Parathyroid adenoma (tissue), 2 donors: Measurements from ENCODE around the gene TERC.

ENCODE experiments used
- H2AFZ ChIP-seq: fragments of 300-600 bp; sonication (generic); one replicate; pipeline ENCODE4 v1.7.0; 2017; ENCODE audit warnings: antibody characterized with exemption, mild to moderate bottlenecking
- H3K27ac ChIP-seq: fragments of 300-600 bp; sonication (generic); one replicate; pipeline ENCODE4 v1.7.0; 2017
- H3K27me3 ChIP-seq: fragments of 300-600 bp; sonication (generic); one replicate; pipeline ENCODE4 v1.7.0; 2017; ENCODE audit warnings: low read length; ENCODE audit not compliant: control insufficient read depth, insufficient read depth
- H3K36me3 ChIP-seq: fragments of 300-600 bp; sonication (generic); one replicate; pipeline ENCODE4 v1.7.0; 2017; ENCODE audit warnings: low read length; ENCODE audit not compliant: control insufficient read depth, insufficient read depth
- H3K4me1 ChIP-seq: fragments of 300-600 bp; sonication (generic); one replicate; pipeline ENCODE4 v1.7.0; 2017; ENCODE audit warnings: control low read depth
- H3K4me2 ChIP-seq: fragments of 300-600 bp; sonication (generic); one replicate; pipeline ENCODE4 v1.7.0; 2017; ENCODE audit warnings: low read length
- H3K4me3 ChIP-seq: fragments of 300-600 bp; sonication (generic); one replicate; pipeline ENCODE4 v1.7.0; 2017; ENCODE audit warnings: low read depth, low read length
- H3K79me2 ChIP-seq: fragments of 300-600 bp; sonication (generic); one replicate; pipeline ENCODE4 v1.7.0; 2017; ENCODE audit warnings: control low read depth
- H3K9ac ChIP-seq: fragments of 300-600 bp; sonication (generic); one replicate; pipeline ENCODE4 v1.7.0; 2017; ENCODE audit warnings: mild to moderate bottlenecking
- H3K9me3 ChIP-seq: fragments of 300-600 bp; sonication (generic); one replicate; pipeline ENCODE4 v1.7.0; 2017; ENCODE audit warnings: low read length; ENCODE audit not compliant: control insufficient read depth
- CTCF ChIP-seq: fragments of 300-600 bp; sonication (generic); IDR thresholded peaks from one replicate; pipeline ENCODE4 v1.7.0; 2017; ENCODE audit warnings: antibody characterized with exemption, mild to moderate bottlenecking
- donor health status: primary hyperparathyroidism.

Gene TERC

GRCh38 chr3:169764312-169764881 lies 463 bp downstream of the TERC start:
- H3K4me3 ChIP-seq: peak overlapping the region; percentile 55
- no peaks in the 10 kb centered on the region for H3K9me3 ChIP-seq
- no peaks in the 10 kb centered on the region for H3K79me2 ChIP-seq
- peak overlapping the region; percentile 80 for H3K27ac ChIP-seq
- peak overlapping the region; percentile 71 for H2AFZ ChIP-seq
- H3K36me3 ChIP-seq: no peaks in the 10 kb centered on the region
- H3K27me3 ChIP-seq: no peaks in the 10 kb centered on the region
- H3K4me1 ChIP-seq: no peaks in the 10 kb centered on the region
- H3K4me2 ChIP-seq: peak overlapping the region; percentile 18
- TF ChIP-seq CTCF: no peak
- H3K9ac ChIP-seq: no peak overlapping the region

GRCh38 chr3:169760479-169760878 lies 4.4 kb downstream of the TERC start:
- no peaks in the 10 kb centered on the region for H3K9me3 ChIP-seq
- no peak overlapping the region for H3K4me3 ChIP-seq
- H3K27ac ChIP-seq: no peak overlapping the region
- TF ChIP-seq CTCF: no peak
- H3K36me3 ChIP-seq: no peaks in the 10 kb centered on the region
- H3K27me3 ChIP-seq: no peaks in the 10 kb centered on the region
- H3K79me2 ChIP-seq: no peaks in the 10 kb centered on the region
- no peak overlapping the region for H3K4me2 ChIP-seq
- H3K4me1 ChIP-seq: no peaks in the 10 kb centered on the region
- no peak overlapping the region for H2AFZ ChIP-seq
- H3K9ac ChIP-seq: no peak overlapping the region

- Histone ChIP-seq H3K36me3 (no peaks in the 10 kb centered on the region), H3K4me3 (no peak overlapping the region), H3K4me1 (no peaks in the 10 kb centered on the region), H3K4me2 (no peak overlapping the region), H3K79me2 (no peaks in the 10 kb centered on the region), H3K9ac (no peak overlapping the region), H2AFZ (no peak overlapping the region), H3K27me3 (no peaks in the 10 kb centered on the region), H3K9me3 (no peaks in the 10 kb centered on the region), H3K27ac (no peak overlapping the region)
- no peak for TF ChIP-seq CTCF
Observed at GRCh38 chr3:169759256-169759655, 5.6 kb downstream of the TERC start.

- Histone ChIP-seq H3K4me1 (no peaks in the 10 kb centered on the region), H3K4me2 (no peak overlapping the region), H3K79me2 (no peaks in the 10 kb centered on the region), H3K4me3 (no peak overlapping the region), H3K9ac (no peak overlapping the region), H3K36me3 (no peaks in the 10 kb centered on the region), H3K9me3 (no peaks in the 10 kb centered on the region), H3K27ac (no peak overlapping the region), H2AFZ (no peak overlapping the region), H3K27me3 (no peaks in the 10 kb centered on the region)
- no peak for TF ChIP-seq CTCF
Observed at GRCh38 chr3:169758359-169758994, 6.4 kb downstream of the TERC start.

- H3K4me1 ChIP-seq: no peaks in the 10 kb centered on the region
- no peaks in the 10 kb centered on the region for H3K36me3 ChIP-seq
- no peak for TF ChIP-seq CTCF
- no peaks in the 10 kb centered on the region for H3K79me2 ChIP-seq
- H3K27me3 ChIP-seq: no peaks in the 10 kb centered on the region
- no peak overlapping the region for H2AFZ ChIP-seq
- H3K4me2 ChIP-seq: no peak overlapping the region
- H3K4me3 ChIP-seq: no peak overlapping the region
- H3K9me3 ChIP-seq: no peaks in the 10 kb centered on the region
- no peak overlapping the region for H3K9ac ChIP-seq
- H3K27ac ChIP-seq: no peak overlapping the region
Observed at GRCh38 chr3:169755488-169755887, 9.4 kb downstream of the TERC start.
